BLaER1 treated with 17β-estradiol and CSF1 and Interleukin-3, amounts not matched to agents 10 nM and 100 nM (cell line): ENCODE measurements around the gene NRXN2.
"Not testable (repeated sequence)": the region's sequence is repeated elsewhere in the genome, so short reads cannot be mapped to it uniquely, and the experiment has no call there.

Source experiments
- H3K27ac ChIP-seq, 11 experiments: shearing (Covaris generic); formaldehyde crosslinking; 2 replicates each; pipeline ENCODE4 v1.8.1; 2022
- H3K27me3 ChIP-seq, 11 experiments: shearing (Covaris generic); formaldehyde crosslinking; 2 replicates each; pipeline ENCODE4 v1.8.1; 2022
- H3K36me3 ChIP-seq, 11 experiments: shearing (Covaris generic); formaldehyde crosslinking; 2 replicates each; pipeline ENCODE4 v1.8.1; 2022
- H3K4me1 ChIP-seq, 10 experiments: shearing (Covaris generic); formaldehyde crosslinking; 2 replicates each; pipeline ENCODE4 v1.8.1; 2022
- H3K4me2 ChIP-seq, 11 experiments: shearing (Covaris generic); formaldehyde crosslinking; 2 replicates each; pipeline ENCODE4 v1.8.1; 2022
- H3K4me3 ChIP-seq, 10 experiments: shearing (Covaris generic); formaldehyde crosslinking; 2 replicates each; pipeline ENCODE4 v1.8.1; 2022
- H3K9ac ChIP-seq, 11 experiments: shearing (Covaris generic); formaldehyde crosslinking; 2 replicates each; pipeline ENCODE4 v1.8.1; 2022
- H3K9me3 ChIP-seq, 11 experiments: shearing (Covaris generic); formaldehyde crosslinking; replicated peaks in 1 of 11; 2 replicates each; pipeline ENCODE4 v1.8.1; 2022
- H4K20me1 ChIP-seq, 11 experiments: shearing (Covaris generic); formaldehyde crosslinking; 2 replicates each; pipeline ENCODE4 v1.8.1; 2022
- Cebpa-rat ChIP-seq, 11 experiments: shearing (Covaris generic); IDR thresholded peaks; 2 replicates each; pipeline ENCODE4 v1.8.1; 2022

NRXN2 gene

GRCh38 chr11:64602466-64603070 lies 120.4 kb downstream of the NRXN2 start:
- no peak overlapping the region for H3K27ac ChIP-seq
- H3K27me3 ChIP-seq = peaks cover 0 to 17% (median 0%) of the 10 kb centered on the region in 11 experiments; a peak in 8 of 22 replicates
- peaks cover 10 to 45% (median 33%) of the 10 kb centered on the region in 10 experiments for H3K4me1 ChIP-seq
- H3K4me3 ChIP-seq = no peak overlapping the region
- no peaks in the 10 kb centered on the region for H3K36me3 ChIP-seq
- H3K4me2 ChIP-seq = peak overlapping the region in 1 of 11 experiments; percentile 10; a peak in 1 of 22 replicates
- H3K9ac ChIP-seq = no peak overlapping the region
- peaks cover 0 to under 1% (median 0%) of the 10 kb centered on the region in 11 experiments; a peak in 1 of 22 replicates for H3K9me3 ChIP-seq
- no peak for TF ChIP-seq Cebpa-rat (IDR thresholded peaks at IDR 0.05)
- no peaks in the 10 kb centered on the region for H4K20me1 ChIP-seq

GRCh38 chr11:64601605-64602465 lies 121.2 kb downstream of the NRXN2 start:
- no peak overlapping the region for H3K27ac ChIP-seq
- H3K4me2 ChIP-seq = peak overlapping the region in 3 of 11 experiments; percentile 10 to 18 (median 15); a peak in 5 of 22 replicates
- H3K4me1 ChIP-seq = peaks cover 3 to 37% (median 25%) of the 10 kb centered on the region in 10 experiments; a peak in 19 of 20 replicates
- H3K27me3 ChIP-seq = peaks cover 0 to 9% (median 0%) of the 10 kb centered on the region in 11 experiments; a peak in 8 of 22 replicates
- no peak overlapping the region for H3K9ac ChIP-seq
- H3K9me3 ChIP-seq = peaks cover 0 to 8% (median 0%) of the 10 kb centered on the region in 11 experiments; a peak in 5 of 22 replicates
- H3K4me3 ChIP-seq = no peak overlapping the region
- no peak for TF ChIP-seq Cebpa-rat (IDR thresholded peaks at IDR 0.05)
- H4K20me1 ChIP-seq = no peaks in the 10 kb centered on the region
- no peaks in the 10 kb centered on the region for H3K36me3 ChIP-seq

- Histone ChIP-seq H3K4me3 (no peak overlapping the region), H4K20me1 (no peaks in the 10 kb centered on the region), H3K4me2 (no peak overlapping the region), H3K9ac (no peak overlapping the region), H3K27ac (no peak overlapping the region), H3K4me1 (peaks cover 0 to 26% (median 14%) of the 10 kb centered on the region in 10 experiments; a peak in 16 of 20 replicates), H3K27me3 (peaks cover 0 to 6% (median 0%) of the 10 kb centered on the region in 11 experiments; a peak in 3 of 22 replicates), H3K36me3 (no peaks in the 10 kb centered on the region), H3K9me3 (peaks cover 10 to 22% (median 13%) of the 10 kb centered on the region in 11 experiments)
- TF ChIP-seq Cebpa-rat (IDR thresholded peaks at IDR 0.05) = no peak
Observed at GRCh38 chr11:64600281-64600992, 122.6 kb downstream of the NRXN2 start.

- Histone ChIP-seq H3K4me3 (no peak overlapping the region), H3K9ac (no peak overlapping the region), H3K4me1 (peaks cover 0 to 19% (median 7%) of the 10 kb centered on the region in 10 experiments; a peak in 10 of 20 replicates), H4K20me1 (no peaks in the 10 kb centered on the region), H3K4me2 (no peak overlapping the region), H3K27ac (no peak overlapping the region), H3K9me3 (peaks cover 10 to 23% (median 16%) of the 10 kb centered on the region in 11 experiments), H3K27me3 (peaks cover 0 to under 1% (median 0%) of the 10 kb centered on the region in 11 experiments; a peak in 1 of 22 replicates), H3K36me3 (no peaks in the 10 kb centered on the region)
- no peak for TF ChIP-seq Cebpa-rat (IDR thresholded peaks at IDR 0.05)
Observed at GRCh38 chr11:64599698-64600211, 123.2 kb downstream of the NRXN2 start.

GRCh38 chr11:64598797-64599697 lies 124.0 kb downstream of the NRXN2 start:
- peaks cover 10 to 26% (median 16%) of the 10 kb centered on the region in 11 experiments for H3K9me3 ChIP-seq
- no peak for TF ChIP-seq Cebpa-rat (IDR thresholded peaks at IDR 0.05)

GRCh38 chr11:64598106-64598796 lies 124.7 kb downstream of the NRXN2 start:
- Histone ChIP-seq H3K36me3 (no peaks in the 10 kb centered on the region), H3K4me2 (no peak overlapping the region), H3K4me3 (no peak overlapping the region), H4K20me1 (no peaks in the 10 kb centered on the region), H3K9me3 (peaks cover 10 to 26% (median 16%) of the 10 kb centered on the region in 11 experiments), H3K4me1 (peaks cover 0 to 13% (median 4%) of the 10 kb centered on the region in 10 experiments; a peak in 9 of 20 replicates), H3K9ac (no peak overlapping the region), H3K27me3 (no peaks in the 10 kb centered on the region), H3K27ac (no peak overlapping the region)
- no peak for TF ChIP-seq Cebpa-rat (IDR thresholded peaks at IDR 0.05)

More at GRCh38 chr11:64598797-64599697, 124.0 kb downstream of the NRXN2 start:
- H3K4me1 ChIP-seq = peaks cover 0 to 15% (median 4%) of the 10 kb centered on the region in 10 experiments; a peak in 9 of 20 replicates
- no peak overlapping the region for H3K9ac ChIP-seq
- H3K36me3 ChIP-seq = no peaks in the 10 kb centered on the region
- H4K20me1 ChIP-seq = no peaks in the 10 kb centered on the region
- H3K4me3 ChIP-seq = no peak overlapping the region
- H3K27ac ChIP-seq = no peak overlapping the region
- H3K4me2 ChIP-seq = no peak overlapping the region
- H3K27me3 ChIP-seq = no peaks in the 10 kb centered on the region

GRCh38 chr11:64597671-64598101 lies 125.3 kb downstream of the NRXN2 start:
- Histone ChIP-seq H3K27ac (no peak overlapping the region), H3K36me3 (no peaks in the 10 kb centered on the region), H3K9me3 (peaks cover 10 to 26% (median 16%) of the 10 kb centered on the region in 11 experiments), H4K20me1 (no peaks in the 10 kb centered on the region), H3K4me2 (no peak overlapping the region), H3K9ac (no peak overlapping the region), H3K4me3 (no peak overlapping the region), H3K27me3 (no peaks in the 10 kb centered on the region), H3K4me1 (peaks cover 0 to 13% (median 4%) of the 10 kb centered on the region in 10 experiments; a peak in 9 of 20 replicates)
- no peak for TF ChIP-seq Cebpa-rat (IDR thresholded peaks at IDR 0.05)

DNA sequence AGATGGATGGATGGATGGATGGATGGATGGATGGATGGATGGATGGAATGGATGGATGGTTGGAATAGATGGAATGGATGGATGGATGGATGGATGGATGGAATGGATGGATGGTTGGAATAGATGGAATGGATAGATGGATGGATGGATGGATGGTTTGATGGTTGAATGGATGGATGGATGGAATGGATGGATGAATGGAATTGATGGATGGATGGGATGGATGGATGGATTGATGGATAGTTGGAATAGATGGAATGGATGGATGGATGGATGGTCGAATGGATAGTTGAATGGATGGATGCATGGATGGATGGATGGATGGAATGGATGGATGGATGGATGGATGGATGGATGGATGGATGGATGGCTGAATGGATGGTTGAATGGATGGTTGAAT lies 127.1 kb downstream of the NRXN2 start:
- H3K9ac ChIP-seq, H3K27ac ChIP-seq, H3K4me1 ChIP-seq, H3K27me3 ChIP-seq, H4K20me1 ChIP-seq, H3K4me2 ChIP-seq, H3K36me3 ChIP-seq, H3K4me3 ChIP-seq: not testable (repeated sequence)
- peaks cover 10 to 26% (median 16%) of the 10 kb centered on the region in 11 experiments for H3K9me3 ChIP-seq
